Measurements from ENCODE around the gene FASTK.

The FASTK gene

GRCh38 chr7:151064454-151064853 lies 16.2 kb downstream of the FASTK start:
- FAIRE-seq (no peak), DNase-seq (ENCODE audit: insufficient read length, low spot score) (no peak)
- no peak for TF ChIP-seq POLR2A (IDR thresholded peaks at IDR 0.05; ENCODE audit: low read depth, low read length)

GRCh38 chr7:151063212-151063561 lies 17.4 kb downstream of the FASTK start:
- no peak for DNase-seq (ENCODE audit: insufficient read length, low spot score)
- no peak for TF ChIP-seq POLR2A (IDR thresholded peaks at IDR 0.05; ENCODE audit: low read depth, low read length)
- FAIRE-seq: no peak

- no peak for FAIRE-seq
- no peak for TF ChIP-seq POLR2A (IDR thresholded peaks at IDR 0.05; ENCODE audit: low read depth, low read length)
- DNase-seq (ENCODE audit: insufficient read length, low spot score): peak; percentile 57
These were observed 18.0 kb downstream of the FASTK start for GRCh38 chr7:151062399-151063211.

GRCh38 chr7:151062111-151062398 lies 18.6 kb downstream of the FASTK start:
- DNase-seq (ENCODE audit: insufficient read length, low spot score): no peak
- TF ChIP-seq POLR2A (IDR thresholded peaks at IDR 0.05; ENCODE audit: low read depth, low read length): no peak
- FAIRE-seq: no peak

GRCh38 chr7:151061213-151062110 lies 19.1 kb downstream of the FASTK start:
- TF ChIP-seq POLR2A (IDR thresholded peaks at IDR 0.05; ENCODE audit: low read depth, low read length): peak; percentile 38
- DNase-seq (ENCODE audit: insufficient read length, low spot score): no peak
- no peak for FAIRE-seq

GRCh38 chr7:151060416-151061212 lies 20.0 kb downstream of the FASTK start:
- no peak for FAIRE-seq
- peak; percentile 73 for DNase-seq (ENCODE audit: insufficient read length, low spot score)
- peak; percentile 54 for TF ChIP-seq POLR2A (IDR thresholded peaks at IDR 0.05; ENCODE audit: low read depth, low read length)

- no peak for DNase-seq (ENCODE audit: insufficient read length, low spot score)
- FAIRE-seq: no peak
- no peak for TF ChIP-seq POLR2A (IDR thresholded peaks at IDR 0.05; ENCODE audit: low read depth, low read length)
These were observed 20.5 kb downstream of the FASTK start for GRCh38 chr7:151060113-151060415.

- FAIRE-seq: no peak
- DNase-seq (ENCODE audit: insufficient read length, low spot score): peak; percentile 79
These were observed 21.1 kb downstream of the FASTK start, which contains the start of gene SLC4A2 for GRCh38 chr7:151059367-151060112. Gene SLC4A2 (plus strand): TSS chr7:151059589. CDS start chr7:151061988, 2,399 bp downstream.

GRCh38 chr7:151058781-151059366 lies 21.7 kb downstream of the FASTK start:
- no peak for DNase-seq (ENCODE audit: insufficient read length, low spot score)
- FAIRE-seq: no peak
- no peak for TF ChIP-seq POLR2A (IDR thresholded peaks at IDR 0.05; ENCODE audit: low read depth, low read length)

More at GRCh38 chr7:151059367-151060112, 21.1 kb downstream of the FASTK start, which contains the start of gene SLC4A2:
- no peak; the same call in none of the 2 replicates for TF ChIP-seq POLR2A (IDR thresholded peaks at IDR 0.05; ENCODE audit: low read depth, low read length)

- peak; percentile 69; the same call in 1 of the 2 replicates for TF ChIP-seq POLR2A (IDR thresholded peaks at IDR 0.05; ENCODE audit: low read depth, low read length)
- peak; percentile 6 for FAIRE-seq
- DNase-seq (ENCODE audit: insufficient read length, low spot score): peak; percentile 100
These were observed 22.4 kb downstream of the FASTK start for GRCh38 chr7:151057989-151058780.

GRCh38 chr7:151057506-151057988 lies 23.1 kb downstream of the FASTK start, which contains the start of gene CDK5:
Gene CDK5 (minus strand): TSS chr7:151057897. CDS start chr7:151057848, 49 bp downstream.
- peak; percentile 74 for DNase-seq (ENCODE audit: insufficient read length, low spot score)
- FAIRE-seq: no peak
- no peak for TF ChIP-seq POLR2A (IDR thresholded peaks at IDR 0.05; ENCODE audit: low read depth, low read length)
